GM21447 (cell line): ENCODE measurements around the gene STRN.
"Not testable (repeated sequence)": the region's sequence is repeated elsewhere in the genome, so short reads cannot be mapped to it uniquely, and the experiment has no call there.

Source experiments
- ATAC-seq: cut with Tn5 transposase; IDR thresholded peaks from one replicate; pipeline ENCODE4 v1.9.1; 2021; ENCODE audit not compliant: unreplicated experiment

Gene STRN

GRCh38 chr2:36912695-36913094 is 53.6 kb downstream of the STRN start:
- ATAC-seq = no peak

DNA sequence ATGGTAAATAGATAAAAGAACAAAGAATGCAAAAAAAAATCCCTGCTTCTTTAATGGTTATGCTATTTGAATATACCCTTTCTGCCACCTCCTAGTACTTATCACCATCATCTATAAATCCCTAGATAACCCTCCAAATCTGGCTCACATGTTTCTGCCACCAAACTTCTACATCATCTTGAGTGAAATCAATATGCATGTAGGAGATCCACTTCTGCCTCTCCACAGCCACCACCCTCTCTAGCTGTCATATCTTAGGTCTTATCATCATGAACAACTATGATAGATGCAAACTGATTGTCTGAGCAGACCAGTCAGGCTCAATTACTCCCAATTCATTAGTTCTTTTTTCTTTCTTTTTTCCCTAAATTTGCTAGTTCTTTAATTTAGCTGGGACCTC is 55.3 kb downstream of the STRN start:
- ATAC-seq = no peak

- ATAC-seq = no peak
Measured at GRCh38 chr2:36906277-36906676, 60.1 kb downstream of the STRN start.

GRCh38 chr2:36904636-36905035 is 61.7 kb downstream of the STRN start:
- ATAC-seq = no peak

DNA sequence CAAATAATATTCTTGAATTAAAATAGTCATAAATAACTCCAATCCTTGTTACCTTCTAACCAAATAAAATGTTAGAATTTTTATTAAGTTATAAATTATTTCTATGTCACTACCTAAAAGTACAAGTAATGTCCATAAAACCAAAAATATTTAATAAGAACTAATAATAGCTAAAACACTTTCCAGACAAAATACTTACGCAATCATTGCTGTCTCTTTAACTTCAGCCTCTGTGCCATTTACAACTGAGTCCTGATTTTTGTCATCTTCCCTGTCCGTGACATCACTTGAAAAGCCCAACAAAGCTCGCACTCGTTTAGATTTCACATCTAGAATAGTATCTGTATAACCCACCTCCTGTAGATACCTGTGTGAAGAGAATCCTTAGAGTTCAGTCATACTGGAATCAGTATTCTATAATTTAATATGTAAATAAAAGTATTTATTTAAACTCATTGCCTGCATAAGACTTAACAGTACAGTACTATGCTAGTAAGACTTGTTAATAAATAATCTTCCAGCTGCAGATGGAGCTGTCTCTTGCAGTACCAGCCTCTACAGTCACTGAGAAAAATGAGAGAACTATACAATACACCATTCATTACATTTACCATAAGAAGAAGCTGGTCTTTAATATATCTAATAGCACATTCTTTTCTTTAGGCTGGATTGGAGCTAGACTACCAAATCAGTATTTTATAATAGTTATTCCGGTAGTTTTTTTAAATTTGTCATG is 63.8 kb downstream of the STRN start:
- no peak for ATAC-seq

DNA sequence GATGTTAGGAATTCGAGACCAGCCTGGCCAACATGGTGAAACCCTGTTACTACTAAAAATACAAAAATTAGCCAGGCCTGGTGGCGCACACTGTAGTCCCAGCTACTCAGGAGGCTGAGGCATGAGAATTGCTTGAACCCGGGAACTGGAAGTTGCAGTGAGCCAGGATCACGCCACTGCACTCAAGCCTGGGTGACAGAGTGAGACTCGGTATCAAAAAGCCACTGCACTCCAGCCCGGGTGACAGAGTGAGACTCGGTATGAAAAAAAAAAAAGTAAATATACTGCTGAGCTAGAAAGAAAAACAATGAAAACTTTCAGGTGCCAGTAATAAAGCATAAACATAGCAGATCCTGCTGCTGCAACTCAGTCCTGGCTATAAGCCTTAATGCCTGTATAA is 73.5 kb downstream of the STRN start:
- no peak for ATAC-seq

GRCh38 chr2:36889795-36890194 is 76.5 kb downstream of the STRN start:
- ATAC-seq = no peak

GRCh38 chr2:36887095-36887494 is 79.2 kb downstream of the STRN start:
- ATAC-seq = not testable (repeated sequence)

DNA sequence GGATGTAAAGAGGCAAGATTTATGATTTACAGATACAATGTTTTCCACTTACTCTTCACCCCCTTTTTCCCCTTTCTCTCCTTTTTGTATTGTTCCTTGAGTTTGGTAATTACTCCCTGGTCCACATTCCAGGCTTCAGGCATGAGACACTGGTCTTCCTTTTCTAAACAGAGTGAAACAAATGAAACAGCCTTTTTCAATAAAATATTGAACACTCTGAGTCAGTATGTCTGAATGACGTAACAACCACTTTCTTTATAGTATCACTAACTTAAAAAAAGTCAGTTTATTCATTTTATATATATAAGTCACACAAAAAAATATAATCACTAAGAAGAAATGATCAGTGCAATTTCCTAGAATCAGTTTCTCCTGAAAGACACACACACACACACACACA is 79.7 kb downstream of the STRN start:
- no peak for ATAC-seq

GRCh38 chr2:36885605-36886004 is 80.7 kb downstream of the STRN start:
- ATAC-seq = no peak

GRCh38 chr2:36882532-36882931 is 83.8 kb downstream of the STRN start:
- no peak for ATAC-seq

DNA sequence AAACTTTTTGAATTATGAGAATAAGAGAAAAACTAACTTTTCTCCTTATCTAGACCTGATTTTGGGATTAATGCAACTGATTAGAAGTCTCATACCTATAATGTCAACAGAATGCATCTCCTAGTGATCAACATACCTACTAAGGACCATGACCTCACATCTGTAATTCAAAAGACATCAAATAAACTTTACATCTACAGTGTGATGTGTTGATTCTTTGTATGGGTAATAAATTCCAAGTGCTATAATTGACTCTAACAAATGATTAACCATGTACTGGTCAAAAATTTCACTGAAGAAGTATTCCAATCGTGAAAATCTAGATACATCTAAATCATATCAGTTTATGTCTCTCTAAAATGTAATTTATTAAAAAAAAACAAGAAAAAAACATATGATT is 84.5 kb downstream of the STRN start:
- no peak for ATAC-seq

DNA sequence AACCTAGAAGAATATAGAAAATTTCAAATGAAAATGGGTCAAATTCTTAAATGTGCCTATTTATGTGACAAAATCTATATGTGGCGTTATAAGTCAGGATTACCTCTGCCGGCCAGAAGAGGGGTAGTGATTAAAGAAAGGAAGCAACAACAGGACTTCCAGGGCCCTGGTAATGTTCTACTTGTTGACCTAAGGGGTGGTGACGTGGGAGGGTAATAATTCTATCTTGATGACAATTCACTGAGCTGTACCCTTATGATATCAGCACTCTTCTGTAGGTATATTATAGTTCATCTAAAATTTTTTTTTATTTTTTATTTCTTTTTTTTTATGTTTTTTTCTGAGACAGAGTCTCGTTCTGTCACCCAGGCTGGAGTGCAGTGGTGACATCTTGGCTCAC is 87.9 kb downstream of the STRN start:
- no peak for ATAC-seq

GRCh38 chr2:36871068-36871707 is 95.1 kb downstream of the STRN start:
- no peak for ATAC-seq

DNA sequence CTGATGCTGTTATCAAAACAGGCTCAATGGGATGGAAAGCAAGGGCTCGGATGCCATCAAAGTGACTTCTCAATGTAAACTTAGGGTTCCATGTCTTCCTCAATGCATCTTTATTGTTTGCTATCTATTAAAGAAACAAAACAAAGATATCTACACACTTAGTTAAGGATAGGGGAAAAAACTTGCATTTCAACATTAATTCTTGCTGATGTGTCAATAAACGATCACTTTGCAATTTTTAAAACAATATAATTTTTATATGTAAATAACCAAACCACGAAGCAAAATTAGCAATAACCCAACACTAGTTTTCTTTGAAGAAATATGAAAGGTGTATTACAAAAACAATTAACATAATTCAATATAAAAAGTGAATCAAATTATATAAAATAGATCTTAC is 96.7 kb downstream of the STRN start:
- ATAC-seq = no peak

GRCh38 chr2:36861896-36862295 is 104.4 kb downstream of the STRN start:
- no peak for ATAC-seq

DNA sequence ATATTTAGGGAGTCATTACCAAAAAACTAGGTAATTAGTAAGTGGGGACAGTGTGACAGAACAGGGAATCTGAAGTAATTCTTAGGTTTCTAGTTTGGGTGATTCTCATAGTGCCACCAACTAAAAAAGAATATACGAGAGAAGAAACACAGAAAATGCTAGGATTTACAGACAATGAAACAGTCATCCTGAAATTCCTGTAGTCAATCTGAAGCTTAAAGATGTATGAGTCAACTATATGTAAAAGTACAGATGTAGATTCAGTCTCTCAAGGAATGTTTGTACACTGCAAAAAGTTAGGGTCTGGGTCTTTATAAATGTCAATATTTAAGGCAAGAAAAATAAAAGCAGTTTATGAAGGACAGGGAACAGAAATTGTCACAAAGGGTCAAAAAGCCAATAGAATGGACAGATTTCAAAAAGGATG is 107.0 kb downstream of the STRN start:
- no peak for ATAC-seq

DNA sequence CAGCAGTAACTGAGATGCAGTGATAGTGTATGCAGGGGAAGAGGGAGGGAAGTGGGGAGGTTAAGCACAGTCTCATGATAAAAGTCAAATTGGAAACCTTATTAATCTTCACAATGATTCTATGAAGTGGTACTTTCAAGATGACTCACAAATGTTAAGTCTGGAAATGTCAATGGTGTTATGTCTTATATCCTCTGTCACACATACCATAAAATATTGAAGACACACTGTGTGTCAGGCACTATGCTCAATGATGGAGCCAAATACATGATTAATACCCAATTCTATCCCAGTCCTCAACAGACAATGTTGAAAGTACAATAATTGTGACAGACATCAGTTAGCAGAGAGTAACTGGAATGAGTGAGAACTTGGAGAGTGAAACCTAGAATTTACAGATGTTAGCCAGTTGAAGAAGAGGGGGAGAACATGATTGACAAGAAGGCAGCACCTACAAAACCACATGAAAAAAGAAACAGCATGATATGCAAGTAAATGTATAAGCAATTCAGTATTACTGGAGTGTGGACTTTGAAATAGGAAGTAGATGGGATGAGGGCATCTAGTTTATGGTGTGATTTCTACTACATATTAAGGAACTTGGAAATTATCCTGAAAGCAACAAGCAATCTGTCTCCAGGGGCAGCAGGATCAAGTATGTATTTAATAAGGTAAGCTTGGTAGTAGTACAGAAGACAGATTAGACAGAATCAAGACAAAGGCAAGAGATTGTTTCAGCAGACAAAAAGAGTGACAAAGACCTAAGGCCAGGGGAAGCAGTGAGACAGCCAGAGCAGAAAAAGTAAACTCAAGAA is 107.6 kb downstream of the STRN start:
- ATAC-seq = no peak

GRCh38 chr2:36857713-36858112 is 108.6 kb downstream of the STRN start:
- ATAC-seq = no peak

DNA sequence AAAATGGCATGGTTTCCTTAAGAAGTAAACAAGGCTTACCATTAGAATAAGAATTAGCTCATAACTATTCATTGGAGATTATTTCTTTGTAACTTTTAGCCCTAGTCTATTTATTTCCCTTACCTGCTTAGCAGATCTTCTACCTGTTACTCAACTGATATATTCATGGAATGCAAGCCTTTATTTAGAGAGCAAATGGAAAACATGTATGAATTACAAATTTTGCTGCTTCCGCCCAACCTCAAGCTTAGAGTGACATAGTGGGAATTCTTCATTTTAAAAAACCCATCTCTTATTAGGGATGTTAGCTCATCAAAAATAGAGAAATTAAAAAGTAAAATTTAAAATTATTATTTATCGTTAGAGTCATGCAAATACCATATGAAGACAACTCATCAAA is 110.9 kb downstream of the STRN start:
- ATAC-seq = no peak

- ATAC-seq = no peak
Measured at GRCh38 chr2:36854241-36854640, 112.1 kb downstream of the STRN start.

DNA sequence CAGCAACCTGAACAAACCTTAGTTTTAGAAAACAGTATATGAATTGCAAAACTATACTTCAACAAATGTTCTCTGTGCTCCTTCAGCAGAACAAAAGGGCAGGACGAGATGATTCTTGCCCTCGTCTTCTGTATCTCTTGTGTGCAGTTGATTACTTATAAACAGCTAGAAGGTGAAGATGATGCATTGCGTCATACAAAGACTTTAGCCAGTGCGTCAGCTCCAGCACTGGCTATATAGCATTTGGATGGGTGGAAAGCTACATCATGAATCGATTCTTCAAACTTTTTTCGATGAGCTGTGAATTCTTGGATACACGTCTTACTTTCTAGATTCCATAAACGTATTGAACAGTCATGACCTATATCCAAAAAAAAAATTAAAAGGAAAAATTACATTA is 117.1 kb downstream of the STRN start:
- no peak for ATAC-seq
